ENCODE measurements around the gene BICDL2.

Gene BICDL2

GRCh38 chr16:3013491-3013951 lies 23.2 kb downstream of the BICDL2 start:
- TF ChIP-seq CTCF (conservative IDR thresholded peaks at IDR 0.05) (no peak), ZFX (IDR thresholded peaks at IDR 0.05) (no peak)
- H3K27ac ChIP-seq: no peak overlapping the region

GRCh38 chr16:3012828-3013420 lies 23.8 kb downstream of the BICDL2 start, which contains the start of gene CLDN9:
TSS of gene CLDN9 (plus strand) at chr16:3012923. CDS start at chr16:3013363, 440 bp downstream.
- no peak within 1 kb of the TSS for H3K27ac ChIP-seq
- TF ChIP-seq ZFX (IDR thresholded peaks at IDR 0.05): no peak
- no peak for TF ChIP-seq CTCF (conservative IDR thresholded peaks at IDR 0.05)

- TF ChIP-seq CTCF (conservative IDR thresholded peaks at IDR 0.05): no peak
- TF ChIP-seq ZFX (IDR thresholded peaks at IDR 0.05): no peak
- H3K27ac ChIP-seq: no peak overlapping the region
These were observed 24.5 kb downstream of the BICDL2 start for GRCh38 chr16:3012246-3012645.

GRCh38 chr16:3010510-3010909 lies 26.2 kb downstream of the BICDL2 start:
- TF ChIP-seq ZFX (IDR thresholded peaks at IDR 0.05) (no peak), CTCF (conservative IDR thresholded peaks at IDR 0.05) (no peak)
- no peak overlapping the region for H3K27ac ChIP-seq

- H3K27ac ChIP-seq: peak overlapping the region; percentile 25; the same call in 1 of the 2 replicates
- TF ChIP-seq CTCF (conservative IDR thresholded peaks at IDR 0.05): no peak
- no peak for TF ChIP-seq ZFX (IDR thresholded peaks at IDR 0.05)
These were observed 27.0 kb downstream of the BICDL2 start for GRCh38 chr16:3009568-3010390.

- TF ChIP-seq ZFX (IDR thresholded peaks at IDR 0.05): no peak
- TF ChIP-seq CTCF (conservative IDR thresholded peaks at IDR 0.05): no peak
- H3K27ac ChIP-seq: no peak overlapping the region
These were observed 28.1 kb downstream of the BICDL2 start for GRCh38 chr16:3008690-3009037.

GRCh38 chr16:3007957-3008689 lies 28.6 kb downstream of the BICDL2 start:
- H3K27ac ChIP-seq: no peak overlapping the region
- TF ChIP-seq ZFX (IDR thresholded peaks at IDR 0.05) (no peak), CTCF (conservative IDR thresholded peaks at IDR 0.05) (no peak)

Data from C4-2B (cell line).